Keratinocyte (primary cell): ENCODE results near the gene ZBTB7B. TPM values are rescaled to one million over a fixed set of nuclear protein-coding genes. Genes with fewer than 3 reads are reported as not detected.

Experiments used
- DNase-seq: peaks from one replicate; pipeline ENCODE4 v3.0.0-alpha.2; 2011; ENCODE audit warnings: low read depth, missing footprints, low spot score
- FAIRE-seq: peaks from 2 replicates; lab custom pipeline; 2011; peaks lifted over from hg19 to GRCh38; lab: Jason Lieb, UNC
- H2AFZ ChIP-seq: 2 replicates; pipeline ENCODE4 v1.6.0; 2012; ENCODE audit warnings: low read length, control low read depth, inconsistent platforms; ENCODE audit not compliant: control insufficient read depth
- H3K27ac ChIP-seq: 2 replicates; pipeline ENCODE4 v1.5.1; 2011; ENCODE audit warnings: low read length; ENCODE audit not compliant: control insufficient read depth, insufficient read depth
- H3K27me3 ChIP-seq: 3 replicates; pipeline ENCODE4 v1.6.0; 2011; ENCODE audit warnings: low read length; ENCODE audit not compliant: control insufficient read depth, insufficient read depth; ENCODE audit errors: extremely low read depth
- H3K36me3 ChIP-seq, 2 experiments: 2 replicates in 1 of 2; 3 replicates in 1 of 2; pipeline ENCODE4 v1.5.1; 2011; ENCODE audit warnings: low read length in 2 of 2, mild to moderate bottlenecking in 1 of 2; ENCODE audit not compliant: control insufficient read depth in 2 of 2, insufficient read depth in 2 of 2; ENCODE audit errors: extremely low read depth in 1 of 2
- H3K4me1 ChIP-seq: 3 replicates; pipeline ENCODE4 v1.5.1; 2011; ENCODE audit warnings: low read length; ENCODE audit not compliant: control insufficient read depth, insufficient read depth; ENCODE audit errors: extremely low read depth
- H3K4me2 ChIP-seq: 3 replicates; pipeline ENCODE4 v1.6.0; 2011; ENCODE audit warnings: low read depth, low read length; ENCODE audit not compliant: control insufficient read depth, insufficient read depth; ENCODE audit errors: extremely low read depth
- H3K4me3 ChIP-seq, 3 experiments: fragments of 200-600 bp in 1 of 3; sonication (generic) in 1 of 3; 2 replicates in 2 of 3; 3 replicates in 1 of 3; pipeline ENCODE4 v1.5.1; 2011 to 2016; ENCODE audit warnings: low read length in 3 of 3, mild to moderate bottlenecking in 3 of 3, control low read depth in 2 of 3, inconsistent platforms in 1 of 3, low read depth in 1 of 3, mixed read lengths in 1 of 3, mixed run types in 1 of 3, moderate library complexity in 1 of 3; ENCODE audit not compliant: control insufficient read depth in 2 of 3, insufficient read depth in 2 of 3; ENCODE audit errors: extremely low read depth in 1 of 3
- H3K79me2 ChIP-seq: 2 replicates; pipeline ENCODE4 v1.6.0; 2012; ENCODE audit warnings: low read length; ENCODE audit not compliant: control insufficient read depth, insufficient read depth
- H3K9ac ChIP-seq: 3 replicates; pipeline ENCODE4 v1.6.0; 2011; ENCODE audit warnings: low read length; ENCODE audit not compliant: control insufficient read depth, insufficient read depth; ENCODE audit errors: extremely low read depth
- H3K9me1 ChIP-seq: 3 replicates; pipeline ENCODE4 v1.6.0; 2011; ENCODE audit warnings: low read length; ENCODE audit not compliant: control insufficient read depth, insufficient read depth; ENCODE audit errors: extremely low read depth
- H3K9me3 ChIP-seq: 2 replicates; pipeline ENCODE4 v1.5.1; 2012; ENCODE audit warnings: low read depth, low read length; ENCODE audit not compliant: control insufficient read depth
- H4K20me1 ChIP-seq: 3 replicates; pipeline ENCODE4 v1.6.0; 2011; ENCODE audit warnings: low read length; ENCODE audit not compliant: control insufficient read depth, insufficient read depth; ENCODE audit errors: extremely low read depth
- CTCF ChIP-seq, 3 experiments: IDR thresholded peaks in 1 of 3; conservative IDR thresholded peaks in 1 of 3; optimal IDR thresholded peaks in 1 of 3; 2 replicates in 2 of 3; 3 replicates in 1 of 3; pipeline versions ENCODE3 to v1.5.1; 2011; ENCODE audit warnings: low read length in 3 of 3, mild to moderate bottlenecking in 3 of 3, moderate library complexity in 2 of 3, control low read depth in 1 of 3, inconsistent platforms in 1 of 3; ENCODE audit not compliant: insufficient read depth in 2 of 3; ENCODE audit errors: extremely low read depth in 1 of 3
- EZH2 ChIP-seq: IDR thresholded peaks from one replicate; pipeline ENCODE4 v1.6.1; 2012; ENCODE audit warnings: inconsistent platforms, mild to moderate bottlenecking, low read length, moderate library complexity
- dilution Hi-C: fragments of 300-500 bp; cut with MboI; formaldehyde crosslinking; loops from one replicate; pipeline ENCODE4 v1.7.0; 2020; ENCODE audit warnings: low sequenced_read_pairs; ENCODE audit not compliant: extremely low pct_ligation_motif_present
- polyA plus RNA-seq, 5 experiments: library from polyadenylated mRNA; depleted of rRNA in 3 of 5; stranded (reverse) in 3 of 5; stranded (forward) in 1 of 5; unstranded in 1 of 5; fragments of >200 nt; gene quantifications; 1 replicate in 1 of 5; 2 replicates in 3 of 5; 3 replicates in 1 of 5; pipeline versions ENCODE4 v1.2.1 to v1.2.3, GENCODE V29; 2011 to 2012; ENCODE audit warnings: missing spikeins in 2 of 5, low read depth in 1 of 5, low replicate concordance in 1 of 5

The ZBTB7B gene
- polyA plus RNA-seq, 1 donor (not counting 4 experiments of a cell fraction or from before 2014, with no cell fraction given): 20.9 TPM

- no peak overlapping the region for H3K27ac ChIP-seq
- H3K9me1 ChIP-seq: no peaks in the 10 kb centered on the region
- DNase-seq: no peak
- H2AFZ ChIP-seq: no peak overlapping the region
- H4K20me1 ChIP-seq: no peaks in the 10 kb centered on the region
- no peaks in the 10 kb centered on the region for H3K9me3 ChIP-seq
- FAIRE-seq: no peak
- TF ChIP-seq EZH2 (no peak), CTCF (optimal IDR thresholded peaks at IDR 0.05 in 1 of 3, IDR thresholded peaks at IDR 0.05 in 1 of 3, conservative IDR thresholded peaks at IDR 0.05 in 1 of 3; ENCODE audit: extremely low read depth in 1 of 3, insufficient read depth in 2 of 3, low read length in 3 of 3) (no peak)
- no peak overlapping the region for H3K9ac ChIP-seq
- no peak overlapping the region for H3K4me3 ChIP-seq
- no peak overlapping the region for H3K4me2 ChIP-seq
- H3K79me2 ChIP-seq: peaks cover 4% of the 10 kb centered on the region
- dilution Hi-C loops: no loop called here
- peaks cover 7 to 12% of the 10 kb centered on the region in 2 experiments for H3K36me3 ChIP-seq
- H3K4me1 ChIP-seq: peaks cover 4% of the 10 kb centered on the region
- H3K27me3 ChIP-seq: no peaks in the 10 kb centered on the region
Measured at GRCh38 chr1:154994269-154994587, 8.4 kb upstream of the ZBTB7B start.

GRCh38 chr1:154994591-154994990 lies 8.0 kb upstream of the ZBTB7B start:
- Histone ChIP-seq H3K27ac (no peak overlapping the region), H3K4me3 (no peak overlapping the region), H3K4me1 (peaks cover 6% of the 10 kb centered on the region), H3K4me2 (no peak overlapping the region), H3K36me3 (peaks cover 4 to 9% of the 10 kb centered on the region in 2 experiments), H4K20me1 (no peaks in the 10 kb centered on the region), H3K9me1 (no peaks in the 10 kb centered on the region), H3K79me2 (peaks cover 3% of the 10 kb centered on the region), H3K9ac (no peak overlapping the region), H2AFZ (no peak overlapping the region), H3K9me3 (no peaks in the 10 kb centered on the region), H3K27me3 (no peaks in the 10 kb centered on the region)
- FAIRE-seq: no peak
- no peak for DNase-seq
- dilution Hi-C loops: no loop called here
- no peak for TF ChIP-seq CTCF (optimal IDR thresholded peaks at IDR 0.05 in 1 of 3, IDR thresholded peaks at IDR 0.05 in 1 of 3, conservative IDR thresholded peaks at IDR 0.05 in 1 of 3; ENCODE audit: extremely low read depth in 1 of 3, insufficient read depth in 2 of 3, low read length in 3 of 3)
